Thyroid gland (tissue), 4 donors: Measurements from ENCODE around the gene CFAP251.

Experiments
- CTCF ChIP-seq, 6 experiments: fragments of 200-600 bp in 3 of 6; fragments of 450-650 bp in 3 of 6; sonication (generic) in 3 of 6; IDR thresholded peaks; one replicate each; pipeline ENCODE4 v1.5.1; 2016 to 2019; ENCODE audit warnings: antibody characterized with exemption in 6 of 6, mild to moderate bottlenecking in 2 of 6, inconsistent platforms in 1 of 6, moderate library complexity in 1 of 6
- POLR2A ChIP-seq, 2 donors: fragments of 450-650 bp; IDR thresholded peaks; one replicate each; pipeline ENCODE4 v1.6.1; 2017; ENCODE audit warnings: antibody characterized with exemption in 2 of 2, mild to moderate bottlenecking in 2 of 2, moderate library complexity in 1 of 2

GRCh38 chr12:122030424-122031035 is 112.1 kb downstream of the CFAP251 start:
- TF ChIP-seq CTCF (IDR thresholded peaks at IDR 0.05) (no peak), POLR2A (IDR thresholded peaks at IDR 0.05) (no peak)
